ENCODE data around the gene WDFY4.

GRCh38 chr10:48699011-48699627, 14.4 kb downstream of the WDFY4 start:
- TF ChIP-seq POLR2A (IDR thresholded peaks at IDR 0.05) (no peak), CTCF (IDR thresholded peaks at IDR 0.05) (no peak)
